ENCODE results near the gene RNU11. TPM values are rescaled to one million over a fixed set of nuclear protein-coding genes. Genes with fewer than 3 reads are reported as not detected.
A peak's percentile ranks its signal among the peaks of the same experiment; 100 is the strongest.

The RNU11 gene
- total and polyA plus RNA-seq, 2 of the 4 experiments (the other 2 are of a cell fraction): not detected

DNA sequence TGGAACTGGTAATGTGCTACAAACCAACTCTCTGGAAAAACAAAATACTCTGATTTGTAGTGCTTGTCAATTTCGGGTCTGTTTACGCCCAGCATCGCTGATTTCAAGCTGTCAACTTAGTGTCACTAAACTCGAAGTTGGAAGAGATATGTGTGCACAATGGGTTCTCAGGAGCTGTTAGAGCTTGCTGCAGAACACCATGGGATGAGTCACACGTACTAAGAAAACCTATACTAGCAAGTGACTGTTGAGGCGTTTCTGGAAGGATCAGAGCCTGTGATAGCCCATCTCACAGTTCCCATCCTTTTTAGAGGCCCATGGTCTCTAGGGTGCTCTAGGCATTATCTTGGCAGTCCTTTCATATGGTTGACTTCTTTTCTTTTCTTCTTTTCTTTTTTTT is 34.4 kb downstream of the RNU11 start:
- H3K4ac ChIP-seq (ENCODE audit: low read depth, low read length): no peak overlapping the region
- dilution Hi-C loops (cut with HindIII; ENCODE audit: low sequenced_read_pairs, unreplicated experiment): no loop called here
- no TSS peak for BruUV-seq (replicated peaks)
- H2BK5ac ChIP-seq (ENCODE audit: low read depth, low read length, poor library complexity, severe bottlenecking): no peak overlapping the region
- in situ Hi-C loops (cut with MboI; ENCODE audit: low sequenced_read_pairs): no loop called here
- no peaks in the 10 kb centered on the region for H3K27me3 ChIP-seq (ENCODE audit: control insufficient read depth, insufficient read depth, low read length)
- H3K36me3 ChIP-seq (ENCODE audit: control insufficient read depth, insufficient read depth, low read length): peaks cover 5% of the 10 kb centered on the region
- H3K79me1 ChIP-seq (ENCODE audit: low read depth in 1 of 2, low read length in 2 of 2): peaks cover 12 to 34% of the 10 kb centered on the region in 2 experiments
- no peak overlapping the region for H2BK20ac ChIP-seq (ENCODE audit: low read depth, low read length)
- H3K9me3 ChIP-seq (ENCODE audit: control insufficient read depth, insufficient read depth, low read length): no peaks in the 10 kb centered on the region
- H2AFZ ChIP-seq (replicated peaks; ENCODE audit: low read length, poor library complexity): no peak overlapping the region
- TF ChIP-seq, protein P1, sequence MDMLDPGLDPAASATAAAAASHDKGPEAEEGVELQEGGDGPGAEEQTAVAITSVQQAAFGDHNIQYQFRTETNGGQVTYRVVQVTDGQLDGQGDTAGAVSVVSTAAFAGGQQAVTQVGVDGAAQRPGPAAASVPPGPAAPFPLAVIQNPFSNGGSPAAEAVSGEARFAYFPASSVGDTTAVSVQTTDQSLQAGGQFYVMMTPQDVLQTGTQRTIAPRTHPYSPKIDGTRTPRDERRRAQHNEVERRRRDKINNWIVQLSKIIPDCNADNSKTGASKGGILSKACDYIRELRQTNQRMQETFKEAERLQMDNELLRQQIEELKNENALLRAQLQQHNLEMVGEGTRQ (IDR thresholded peaks at IDR 0.05; ENCODE audit: low read depth, low read length): no peak
- TF ChIP-seq BHLHE40 (IDR thresholded peaks at IDR 0.05; ENCODE audit: low read depth, low read length) (no peak), SMC3 (IDR thresholded peaks at IDR 0.05; ENCODE audit: low read depth, low read length) (no peak), MXI1 (IDR thresholded peaks at IDR 0.05; ENCODE audit: borderline replicate concordance, low read depth, low read length) (no peak), RCOR1 (IDR thresholded peaks at IDR 0.05; ENCODE audit: insufficient replicate concordance, low read length) (no peak), RAD21 (IDR thresholded peaks at IDR 0.05; ENCODE audit: low read length) (no peak), POLR2A (IDR thresholded peaks at IDR 0.05; ENCODE audit: low read depth, low read length) (no peak), RFX5 (IDR thresholded peaks at IDR 0.05; ENCODE audit: low read depth, low read length) (no peak), FOS (IDR thresholded peaks at IDR 0.05; ENCODE audit: low read depth, low read length) (no peak), MAFK (IDR thresholded peaks at IDR 0.05; ENCODE audit: low read depth, low read length) (no peak), NFE2L2 (IDR thresholded peaks at IDR 0.05; ENCODE audit: low read depth, low read length) (no peak), CHD1 (IDR thresholded peaks at IDR 0.05; ENCODE audit: low read depth, low read length) (no peak), MAZ (IDR thresholded peaks at IDR 0.05; ENCODE audit: borderline replicate concordance, low read depth, low read length) (no peak), CEBPB (IDR thresholded peaks at IDR 0.05; ENCODE audit: low read depth, low read length) (no peak)
- TF ChIP-seq, protein P2, sequence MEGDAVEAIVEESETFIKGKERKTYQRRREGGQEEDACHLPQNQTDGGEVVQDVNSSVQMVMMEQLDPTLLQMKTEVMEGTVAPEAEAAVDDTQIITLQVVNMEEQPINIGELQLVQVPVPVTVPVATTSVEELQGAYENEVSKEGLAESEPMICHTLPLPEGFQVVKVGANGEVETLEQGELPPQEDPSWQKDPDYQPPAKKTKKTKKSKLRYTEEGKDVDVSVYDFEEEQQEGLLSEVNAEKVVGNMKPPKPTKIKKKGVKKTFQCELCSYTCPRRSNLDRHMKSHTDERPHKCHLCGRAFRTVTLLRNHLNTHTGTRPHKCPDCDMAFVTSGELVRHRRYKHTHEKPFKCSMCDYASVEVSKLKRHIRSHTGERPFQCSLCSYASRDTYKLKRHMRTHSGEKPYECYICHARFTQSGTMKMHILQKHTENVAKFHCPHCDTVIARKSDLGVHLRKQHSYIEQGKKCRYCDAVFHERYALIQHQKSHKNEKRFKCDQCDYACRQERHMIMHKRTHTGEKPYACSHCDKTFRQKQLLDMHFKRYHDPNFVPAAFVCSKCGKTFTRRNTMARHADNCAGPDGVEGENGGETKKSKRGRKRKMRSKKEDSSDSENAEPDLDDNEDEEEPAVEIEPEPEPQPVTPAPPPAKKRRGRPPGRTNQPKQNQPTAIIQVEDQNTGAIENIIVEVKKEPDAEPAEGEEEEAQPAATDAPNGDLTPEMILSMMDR (conservative IDR thresholded peaks at IDR 0.05; ENCODE audit: low read depth, low read length): no peak
- TF ChIP-seq, protein P3, sequence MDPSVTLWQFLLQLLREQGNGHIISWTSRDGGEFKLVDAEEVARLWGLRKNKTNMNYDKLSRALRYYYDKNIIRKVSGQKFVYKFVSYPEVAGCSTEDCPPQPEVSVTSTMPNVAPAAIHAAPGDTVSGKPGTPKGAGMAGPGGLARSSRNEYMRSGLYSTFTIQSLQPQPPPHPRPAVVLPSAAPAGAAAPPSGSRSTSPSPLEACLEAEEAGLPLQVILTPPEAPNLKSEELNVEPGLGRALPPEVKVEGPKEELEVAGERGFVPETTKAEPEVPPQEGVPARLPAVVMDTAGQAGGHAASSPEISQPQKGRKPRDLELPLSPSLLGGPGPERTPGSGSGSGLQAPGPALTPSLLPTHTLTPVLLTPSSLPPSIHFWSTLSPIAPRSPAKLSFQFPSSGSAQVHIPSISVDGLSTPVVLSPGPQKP (IDR thresholded peaks at IDR 0.05; ENCODE audit: borderline replicate concordance, low read depth, low read length): no peak
- no peak overlapping the region for H3K9ac ChIP-seq (ENCODE audit: low read depth, low read length)
- peak overlapping the region; percentile 20; the same call in 1 of the 2 replicates for H3K56ac ChIP-seq (ENCODE audit: extremely low read depth, insufficient read depth, low read length)
- H2AK9ac ChIP-seq (replicated peaks; ENCODE audit: low read depth, low read length, poor library complexity): no peak overlapping the region
- H3K14ac ChIP-seq (replicated peaks; ENCODE audit: low read depth, low read length): no peak overlapping the region
- ChIA-PET POLR2A (ENCODE audit: unreplicated experiment) (no interaction called here), CTCF (interaction anchor here (1.3 kb wide), 1 partner anchor 53 kb away, joined by 4 read pairs; no protein-coding TSS in a partner anchor)
- H2BK15ac ChIP-seq (ENCODE audit: low read depth, low read length): no peak overlapping the region
- 100% methylated on average over 2 of the region's 6 CpGs; no CpG with 5 or more reads in 1 of the 2 experiments for WGBS, 2 experiments (ENCODE audit: extremely low coverage in 2 of 2, insufficient read length in 1 of 2)
- H3K4me1 ChIP-seq (ENCODE audit: control insufficient read depth, insufficient read depth, low read length): peaks cover 4% of the 10 kb centered on the region
- no peak overlapping the region for H2AK5ac ChIP-seq (ENCODE audit: low read depth, low read length)
- H4K20me1 ChIP-seq (ENCODE audit: insufficient read depth, low read length): no peaks in the 10 kb centered on the region
- intact Hi-C loops (cut with micrococcal nuclease): no loop called here
- H3K18ac ChIP-seq (ENCODE audit: low read depth, low read length): no peak overlapping the region
- ATAC-seq (ENCODE audit: low read depth) (no peak), DNase-seq (peak; percentile 31)
- no peak overlapping the region for H2BK120ac ChIP-seq (ENCODE audit: low read depth, low read length)
- no peak overlapping the region for H3K27ac ChIP-seq (ENCODE audit: insufficient read depth, low read length)
- no peak overlapping the region for H3K23ac ChIP-seq (ENCODE audit: low read depth, low read length)
- H3K9me1 ChIP-seq (ENCODE audit: insufficient read depth, low read length): peaks cover 8% of the 10 kb centered on the region; the same call in 1 of the 2 replicates
- no peak overlapping the region for H4K8ac ChIP-seq (ENCODE audit: low read depth in 2 of 2, low read length in 2 of 2)
- no peak overlapping the region for H3K4me3 ChIP-seq (ENCODE audit: insufficient read depth, low read depth, low read length)
- no peak overlapping the region for H4K91ac ChIP-seq (ENCODE audit: insufficient read depth, low read depth, low read length)
- H4K5ac ChIP-seq (ENCODE audit: low read depth, low read length): no peak overlapping the region
- no peak overlapping the region for H3K4me2 ChIP-seq (ENCODE audit: low read depth, low read length)
